Mesenteric fat pad (tissue), 1 donor: ENCODE results near the gene TPK1. TPM values are rescaled to one million over a fixed set of nuclear protein-coding genes. Genes with fewer than 3 reads are reported as not detected.

Experiments used
- DNase-seq: peaks from one replicate; pipeline ENCODE4 v3.0.0-alpha.2; 2020; ENCODE audit warnings: low spot score
- long read RNA-seq: library from polyadenylated mRNA; unstranded; transcript quantifications from one replicate; pipeline ENCODE4 v2.0.0, GENCODE V29; 2020
- total RNA-seq: library from RNA; stranded (reverse); fragmentation: NEBNext Ultra II Directional; extraction: Animal tissue kit (Norgen Biotek cat#: 25700); gene quantifications from one replicate; pipeline ENCODE4 v1.2.1, GENCODE V29; 2021
- donor health status: DM: yes; HTN: yes; CAD: no.

TPK1 gene
- total RNA-seq = 8.7 TPM
- long read RNA-seq, partial matches to known transcripts = 2 of 9 reads
- long read RNA-seq, other reads (novel, unspliced or antisense) = 3 of 9 reads

GRCh38 chr7:144835652-144836544, at the start of gene TPK1:
TPK1 (minus strand) TSS chr7:144836053; CDS start chr7:144835602, 451 bp downstream.
- DNase-seq = peak; percentile 97

GRCh38 chr7:144885478-144885877, 49.6 kb upstream of the TPK1 start:
- DNase-seq = no peak

- no peak for DNase-seq
These were observed 49.0 kb upstream of the TPK1 start for GRCh38 chr7:144884896-144885295.

- DNase-seq = no peak
These were observed 37.5 kb upstream of the TPK1 start for GRCh38 chr7:144873316-144873845.

- DNase-seq = no peak
These were observed 33.2 kb upstream of the TPK1 start for GRCh38 chr7:144869082-144869481.

- no peak for DNase-seq
These were observed 30.3 kb upstream of the TPK1 start for GRCh38 chr7:144866189-144866588.

GRCh38 chr7:144863320-144863647, 27.4 kb upstream of the TPK1 start:
- DNase-seq = no peak

- DNase-seq = no peak
These were observed 26.9 kb upstream of the TPK1 start for GRCh38 chr7:144862612-144863319.

- no peak for DNase-seq
These were observed 23.9 kb upstream of the TPK1 start for GRCh38 chr7:144859739-144860138.

- DNase-seq = no peak
These were observed 21.6 kb upstream of the TPK1 start for GRCh38 chr7:144857463-144857862.

GRCh38 chr7:144854839-144855424, 19.1 kb upstream of the TPK1 start:
- DNase-seq = no peak

GRCh38 chr7:144853542-144853941, 17.7 kb upstream of the TPK1 start:
- DNase-seq = no peak

- no peak for DNase-seq
These were observed 12.2 kb upstream of the TPK1 start for GRCh38 chr7:144848078-144848477.

GRCh38 chr7:144842377-144842851, 6.6 kb upstream of the TPK1 start:
- DNase-seq = no peak

- DNase-seq = no peak
These were observed 641 bp upstream of the TPK1 start for GRCh38 chr7:144836545-144836842.

- DNase-seq = no peak
These were observed 670 bp downstream of the TPK1 start for GRCh38 chr7:144835155-144835611.

- DNase-seq = no peak
These were observed 1.2 kb downstream of the TPK1 start for GRCh38 chr7:144834641-144835144.

- no peak for DNase-seq
These were observed 5.0 kb downstream of the TPK1 start for GRCh38 chr7:144830811-144831210.

- no peak for DNase-seq
These were observed 5.6 kb downstream of the TPK1 start for GRCh38 chr7:144830024-144830785.

GRCh38 chr7:144827621-144828020, 8.2 kb downstream of the TPK1 start:
- no peak for DNase-seq

- DNase-seq = no peak
These were observed 9.6 kb downstream of the TPK1 start for GRCh38 chr7:144826208-144826607.
